VCaP (cell line): ENCODE measurements around the gene TMC8.

Experiments
- H3K27ac ChIP-seq: fragments of 450-650 bp; 2 replicates; pipeline ENCODE4 v1.5.1; 2017
- TF ChIP-seq, protein P1 (sequence below): fragments of 450-650 bp; conservative IDR thresholded peaks from 2 replicates; pipeline ENCODE4 v1.5.1; 2017; ENCODE audit warnings: mild to moderate bottlenecking, moderate library complexity

Gene TMC8

DNA sequence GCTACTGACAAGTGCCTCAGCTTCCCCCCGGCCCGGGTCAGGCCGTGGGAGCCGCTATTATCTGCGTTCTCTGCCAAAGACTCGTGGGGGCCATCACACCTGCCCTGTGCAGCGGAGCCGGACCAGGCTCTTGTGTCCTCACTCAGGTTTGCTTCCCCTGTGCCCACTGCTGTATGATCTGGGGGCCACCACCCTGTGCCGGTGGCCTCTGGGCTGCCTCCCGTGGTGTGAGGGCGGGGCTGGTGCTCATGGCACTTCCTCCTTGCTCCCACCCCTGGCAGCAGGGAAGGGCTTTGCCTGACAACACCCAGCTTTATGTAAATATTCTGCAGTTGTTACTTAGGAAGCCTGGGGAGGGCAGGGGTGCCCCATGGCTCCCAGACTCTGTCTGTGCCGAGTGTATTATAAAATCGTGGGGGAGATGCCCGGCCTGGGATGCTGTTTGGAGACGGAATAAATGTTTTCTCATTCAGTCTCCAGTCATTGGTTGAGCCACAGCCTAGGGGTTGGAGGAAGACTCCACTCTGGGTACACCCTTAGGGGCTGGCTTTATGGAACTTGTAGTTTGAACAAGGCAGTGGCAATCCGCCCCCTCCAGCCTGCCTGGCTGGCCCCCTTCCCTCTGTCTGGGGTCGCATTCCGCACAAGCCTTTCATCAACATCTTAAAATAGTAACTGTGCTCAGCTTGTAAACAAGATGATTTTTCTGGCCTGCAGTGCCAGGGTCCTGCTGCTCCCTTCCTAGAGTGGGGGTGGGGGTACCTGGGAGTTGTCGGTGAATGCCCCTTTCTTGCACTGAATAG, 41.9 kb downstream of the TMC8 start:
- TF ChIP-seq, protein P1, sequence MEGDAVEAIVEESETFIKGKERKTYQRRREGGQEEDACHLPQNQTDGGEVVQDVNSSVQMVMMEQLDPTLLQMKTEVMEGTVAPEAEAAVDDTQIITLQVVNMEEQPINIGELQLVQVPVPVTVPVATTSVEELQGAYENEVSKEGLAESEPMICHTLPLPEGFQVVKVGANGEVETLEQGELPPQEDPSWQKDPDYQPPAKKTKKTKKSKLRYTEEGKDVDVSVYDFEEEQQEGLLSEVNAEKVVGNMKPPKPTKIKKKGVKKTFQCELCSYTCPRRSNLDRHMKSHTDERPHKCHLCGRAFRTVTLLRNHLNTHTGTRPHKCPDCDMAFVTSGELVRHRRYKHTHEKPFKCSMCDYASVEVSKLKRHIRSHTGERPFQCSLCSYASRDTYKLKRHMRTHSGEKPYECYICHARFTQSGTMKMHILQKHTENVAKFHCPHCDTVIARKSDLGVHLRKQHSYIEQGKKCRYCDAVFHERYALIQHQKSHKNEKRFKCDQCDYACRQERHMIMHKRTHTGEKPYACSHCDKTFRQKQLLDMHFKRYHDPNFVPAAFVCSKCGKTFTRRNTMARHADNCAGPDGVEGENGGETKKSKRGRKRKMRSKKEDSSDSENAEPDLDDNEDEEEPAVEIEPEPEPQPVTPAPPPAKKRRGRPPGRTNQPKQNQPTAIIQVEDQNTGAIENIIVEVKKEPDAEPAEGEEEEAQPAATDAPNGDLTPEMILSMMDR, result no peak
- H3K27ac ChIP-seq, result peak overlapping the region; percentile 96

DNA sequence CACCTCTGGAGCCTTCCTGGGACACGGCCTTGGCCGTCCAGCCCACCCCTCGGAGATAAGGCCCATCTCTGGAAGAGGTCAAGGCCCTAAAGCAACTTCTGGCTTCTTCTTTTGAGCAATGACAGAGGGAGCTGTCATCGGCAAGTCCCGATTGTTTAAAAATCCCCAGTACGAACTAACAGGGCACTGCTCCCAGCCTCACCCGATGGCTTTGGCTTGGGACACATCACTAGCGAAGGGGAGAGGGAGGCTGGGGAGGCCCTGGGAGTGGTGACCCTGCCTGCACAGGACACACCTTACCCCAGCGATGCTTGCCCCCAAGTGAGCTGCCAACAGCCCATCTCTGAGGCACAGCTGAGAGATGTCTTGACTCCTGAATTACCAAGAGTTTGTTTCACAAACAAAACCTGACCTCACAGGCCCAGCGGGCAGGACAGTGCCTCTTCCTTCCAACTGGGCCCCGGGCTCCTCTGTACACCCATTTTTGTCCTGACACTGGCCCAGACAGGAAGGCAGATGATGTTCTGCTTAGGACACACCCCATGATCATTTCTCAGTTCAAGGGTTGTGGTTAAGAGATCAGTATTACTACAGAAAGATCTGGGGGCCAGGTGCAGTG, 42.6 kb downstream of the TMC8 start:
- peak overlapping the region; percentile 96 for H3K27ac ChIP-seq
- TF ChIP-seq, protein P1, result no peak

DNA sequence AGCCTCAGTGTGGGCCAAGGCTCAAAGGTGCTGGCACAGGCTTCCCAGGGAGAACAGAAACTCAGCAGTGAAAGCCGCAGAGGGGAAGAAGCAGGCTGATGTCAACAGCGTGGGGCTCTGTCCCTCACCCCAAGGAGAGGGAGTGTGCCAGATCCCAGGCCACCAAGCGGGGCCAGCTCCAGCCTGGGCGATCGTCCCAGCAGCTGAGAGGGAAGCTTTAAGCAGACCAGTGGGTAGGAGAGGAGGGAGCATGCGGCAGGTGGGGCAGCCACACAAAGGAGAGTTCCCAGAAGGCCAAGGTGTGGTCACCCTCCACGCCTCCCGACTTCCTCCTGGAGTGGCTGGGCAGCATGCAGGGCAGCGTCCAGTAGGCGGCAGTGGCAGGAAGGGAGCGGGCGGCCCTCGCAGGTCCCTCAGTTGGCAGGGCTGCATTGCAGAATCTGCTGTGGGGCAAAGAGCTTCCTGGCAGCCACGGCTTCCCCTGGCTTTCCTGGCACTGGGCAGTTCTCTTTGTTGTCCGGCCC, 43.8 kb downstream of the TMC8 start:
- TF ChIP-seq, protein P1, result peak; percentile 84
- peak overlapping the region; percentile 96 for H3K27ac ChIP-seq

DNA sequence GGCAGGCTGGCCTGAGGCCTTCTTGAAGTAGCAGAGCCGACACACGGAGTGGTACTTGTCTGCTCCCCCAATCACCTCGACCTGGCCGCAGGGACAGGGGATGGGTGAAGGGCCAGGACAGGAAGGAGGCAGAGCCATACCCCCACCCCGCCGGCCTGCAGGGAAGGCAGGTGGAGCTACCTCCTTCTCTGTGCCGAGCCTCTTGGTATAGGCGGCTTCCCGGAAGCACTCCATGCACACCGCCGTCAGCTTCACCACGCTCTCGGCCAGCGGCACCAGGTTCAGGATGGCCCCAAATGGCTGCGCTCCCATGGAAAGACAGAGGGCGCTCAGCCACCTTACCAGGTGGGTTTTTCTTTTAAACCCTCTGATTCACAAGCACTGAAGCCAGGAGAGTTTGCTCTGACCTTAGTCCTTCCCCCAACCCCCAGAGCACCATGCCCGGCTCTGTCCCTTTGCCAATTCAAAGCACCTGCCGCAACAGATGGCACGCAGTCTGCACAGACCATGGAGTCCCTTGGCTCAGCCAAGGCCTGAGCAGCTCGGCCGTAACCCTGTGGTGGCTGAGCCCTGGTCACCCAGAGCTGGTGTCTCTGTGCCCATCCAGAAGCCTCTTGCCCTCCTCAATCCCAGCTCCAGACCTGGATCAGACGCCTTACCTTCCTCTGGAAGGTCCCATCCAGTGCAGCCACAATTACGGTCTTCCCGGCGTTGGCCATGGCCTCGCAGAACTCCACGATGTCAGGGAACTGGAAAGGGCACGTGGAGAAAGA, 44.5 kb downstream of the TMC8 start:
- peak overlapping the region; percentile 96 for H3K27ac ChIP-seq
- TF ChIP-seq, protein P1, result peak; percentile 67

DNA sequence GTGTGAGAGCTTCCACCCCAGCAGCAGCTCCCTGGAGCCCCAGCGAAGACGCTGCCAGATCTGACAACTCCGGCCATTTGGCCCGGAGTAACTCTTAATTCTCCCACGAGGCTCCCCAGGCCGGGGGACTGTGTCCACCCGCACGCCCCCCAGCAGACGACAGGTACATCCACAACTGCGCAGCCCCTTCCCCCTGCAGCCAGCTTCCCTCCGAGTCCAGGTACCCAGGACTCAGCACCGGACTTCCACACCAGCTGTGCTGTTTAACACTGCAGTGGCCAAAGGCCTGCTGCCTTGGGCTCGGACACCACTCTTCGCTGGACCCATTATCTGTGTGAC, 45.0 kb downstream of the TMC8 start:
- H3K27ac ChIP-seq, result peak overlapping the region; percentile 96
- TF ChIP-seq, protein P1, result no peak

DNA sequence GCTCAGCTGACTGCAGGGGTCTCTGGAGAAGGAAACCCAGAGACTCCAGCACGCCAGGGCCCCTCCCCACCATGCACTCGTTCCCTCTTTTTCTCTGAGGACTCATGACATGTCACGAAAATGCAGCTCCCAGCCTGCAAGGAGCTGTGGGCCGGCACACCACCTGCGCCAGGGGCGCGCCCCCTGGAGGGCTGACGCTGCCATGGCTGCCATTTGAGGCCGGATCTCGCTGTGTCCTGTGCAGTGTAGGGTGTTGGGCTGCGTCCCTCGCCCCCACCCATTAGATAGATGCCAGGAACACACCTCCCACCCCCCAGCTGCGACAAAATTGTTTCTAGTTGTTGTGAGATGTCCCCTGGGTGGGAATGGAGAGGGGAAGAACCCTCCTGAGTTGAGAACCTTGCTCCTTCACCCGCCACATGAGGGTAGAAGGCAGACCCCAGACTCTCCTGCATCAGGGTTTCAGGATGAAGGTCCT, 46.0 kb downstream of the TMC8 start:
- TF ChIP-seq, protein P1, result peak; percentile 81
- peak overlapping the region; percentile 96 for H3K27ac ChIP-seq

DNA sequence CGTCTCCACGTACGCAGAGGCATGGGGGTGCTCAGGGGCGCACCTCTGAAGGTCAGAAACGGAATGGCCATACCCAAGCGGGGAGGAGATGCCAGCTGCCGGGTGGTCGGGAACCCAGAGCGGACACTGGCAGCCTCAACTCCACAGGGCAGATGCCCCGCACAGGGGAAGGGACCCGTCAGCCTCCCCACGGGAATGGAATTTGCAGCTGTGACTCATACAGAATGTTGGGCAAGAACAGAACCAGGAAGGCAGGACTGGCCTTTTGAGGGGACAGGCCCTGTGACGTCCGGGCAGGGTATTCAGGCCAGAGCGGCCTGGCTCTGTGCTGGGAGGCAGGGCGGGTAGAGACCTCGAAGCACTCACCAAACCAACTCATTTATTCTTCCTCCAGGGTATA, 48.8 kb downstream of the TMC8 start:
- H3K27ac ChIP-seq, result peak overlapping the region; percentile 96
- TF ChIP-seq, protein P1, result no peak
